ENCODE measurements around the gene CD9.

The CD9 gene

GRCh38 chr12:6268484-6269157, 68.4 kb downstream of the CD9 start:
- no peak for ATAC-seq
- TF ChIP-seq OSR1 (CRISPR knock-in tag; IDR thresholded peaks at IDR 0.05) (no peak), GLIS3 (CRISPR knock-in tag; IDR thresholded peaks at IDR 0.05) (no peak), BACH2 (CRISPR knock-in tag; IDR thresholded peaks at IDR 0.05; ENCODE audit: borderline replicate concordance) (no peak), CREB5 (CRISPR knock-in tag; IDR thresholded peaks at IDR 0.05; ENCODE audit: low read depth) (no peak), SNAI2 (CRISPR knock-in tag; IDR thresholded peaks at IDR 0.05) (no peak), RARB (CRISPR knock-in tag; IDR thresholded peaks at IDR 0.05) (no peak), ESRRG (CRISPR knock-in tag; IDR thresholded peaks at IDR 0.05) (no peak), PPARA (CRISPR knock-in tag; IDR thresholded peaks at IDR 0.05; ENCODE audit: borderline replicate concordance) (no peak), ZNF70 (CRISPR knock-in tag; IDR thresholded peaks at IDR 0.05) (no peak), ZFP3 (CRISPR knock-in tag; IDR thresholded peaks at IDR 0.05) (no peak), ARNTL (CRISPR knock-in tag; IDR thresholded peaks at IDR 0.05; ENCODE audit: borderline replicate concordance, low read depth) (no peak)

GRCh38 chr12:6269986-6270385, 69.8 kb downstream of the CD9 start:
- no peak for TF ChIP-seq ZNF70 (CRISPR knock-in tag; IDR thresholded peaks at IDR 0.05)
- no peak for TF ChIP-seq POU6F1 (CRISPR knock-in tag; IDR thresholded peaks at IDR 0.05; ENCODE audit: borderline replicate concordance, low read depth)
- no peak for TF ChIP-seq SNAI2 (CRISPR knock-in tag; IDR thresholded peaks at IDR 0.05)
- no peak for TF ChIP-seq CSRNP3 (CRISPR knock-in tag; IDR thresholded peaks at IDR 0.05)
- no peak for TF ChIP-seq ZFP30 (CRISPR knock-in tag; IDR thresholded peaks at IDR 0.05)
- no peak for TF ChIP-seq PATZ1 (CRISPR knock-in tag; IDR thresholded peaks at IDR 0.05; ENCODE audit: borderline replicate concordance)
- no peak for TF ChIP-seq BACH2 (CRISPR knock-in tag; IDR thresholded peaks at IDR 0.05; ENCODE audit: borderline replicate concordance)
- no peak for TF ChIP-seq RARB (CRISPR knock-in tag; IDR thresholded peaks at IDR 0.05)
- TF ChIP-seq ISL1 (CRISPR knock-in tag; IDR thresholded peaks at IDR 0.05): no peak
- no peak for TF ChIP-seq ESRRG (CRISPR knock-in tag; IDR thresholded peaks at IDR 0.05)
- no peak for TF ChIP-seq TOX (CRISPR knock-in tag; IDR thresholded peaks at IDR 0.05; ENCODE audit: borderline replicate concordance)
- no peak for ATAC-seq

GRCh38 chr12:6271281-6271680, 71.1 kb downstream of the CD9 start:
- ATAC-seq: no peak
- TF ChIP-seq GLIS3 (CRISPR knock-in tag; IDR thresholded peaks at IDR 0.05) (no peak), RARB (CRISPR knock-in tag; IDR thresholded peaks at IDR 0.05) (no peak), CREB5 (CRISPR knock-in tag; IDR thresholded peaks at IDR 0.05; ENCODE audit: low read depth) (no peak), TOX (CRISPR knock-in tag; IDR thresholded peaks at IDR 0.05; ENCODE audit: borderline replicate concordance) (no peak), ISL1 (CRISPR knock-in tag; IDR thresholded peaks at IDR 0.05) (no peak), ZFP3 (CRISPR knock-in tag; IDR thresholded peaks at IDR 0.05) (no peak), ZC3H10 (CRISPR knock-in tag; IDR thresholded peaks at IDR 0.05) (no peak), PPARA (CRISPR knock-in tag; IDR thresholded peaks at IDR 0.05; ENCODE audit: borderline replicate concordance) (no peak), CSDC2 (CRISPR knock-in tag; IDR thresholded peaks at IDR 0.05) (no peak), POU6F1 (CRISPR knock-in tag; IDR thresholded peaks at IDR 0.05; ENCODE audit: borderline replicate concordance, low read depth) (no peak), BACH2 (CRISPR knock-in tag; IDR thresholded peaks at IDR 0.05; ENCODE audit: borderline replicate concordance) (no peak), SNAI2 (CRISPR knock-in tag; IDR thresholded peaks at IDR 0.05) (no peak), ZNF8 (CRISPR knock-in tag; IDR thresholded peaks at IDR 0.05) (no peak), ZNF565 (CRISPR knock-in tag; conservative IDR thresholded peaks at IDR 0.05; ENCODE audit: low read depth) (no peak), OSR1 (CRISPR knock-in tag; IDR thresholded peaks at IDR 0.05) (no peak)

Data from SK-N-SH treated with all-trans-retinoic acid at 6 μM for 48 hours (cell line).